Measurements from ENCODE around the gene SP6.
A peak's percentile ranks its signal among the peaks of the same experiment; 100 is the strongest.

Gene SP6

DNA sequence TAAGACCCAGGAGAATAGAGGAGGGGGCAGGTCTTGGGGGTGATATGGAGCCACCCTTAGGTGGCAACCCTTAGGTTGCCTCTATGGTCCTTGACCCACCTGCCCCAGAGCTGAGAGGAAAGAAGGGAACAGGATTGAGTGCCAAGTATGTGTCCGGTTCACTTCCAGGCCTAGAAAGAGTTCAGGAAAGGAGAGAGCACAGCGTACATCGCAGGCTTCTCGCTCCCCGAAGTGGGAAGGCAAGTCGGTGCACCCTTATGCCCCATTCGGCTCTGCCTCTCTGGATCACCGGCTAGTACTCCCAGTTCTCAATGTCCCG lies 631 bp downstream of the SP6 start:
- no peak for TF ChIP-seq ZFX (IDR thresholded peaks at IDR 0.05)
- TF ChIP-seq, protein P1, sequence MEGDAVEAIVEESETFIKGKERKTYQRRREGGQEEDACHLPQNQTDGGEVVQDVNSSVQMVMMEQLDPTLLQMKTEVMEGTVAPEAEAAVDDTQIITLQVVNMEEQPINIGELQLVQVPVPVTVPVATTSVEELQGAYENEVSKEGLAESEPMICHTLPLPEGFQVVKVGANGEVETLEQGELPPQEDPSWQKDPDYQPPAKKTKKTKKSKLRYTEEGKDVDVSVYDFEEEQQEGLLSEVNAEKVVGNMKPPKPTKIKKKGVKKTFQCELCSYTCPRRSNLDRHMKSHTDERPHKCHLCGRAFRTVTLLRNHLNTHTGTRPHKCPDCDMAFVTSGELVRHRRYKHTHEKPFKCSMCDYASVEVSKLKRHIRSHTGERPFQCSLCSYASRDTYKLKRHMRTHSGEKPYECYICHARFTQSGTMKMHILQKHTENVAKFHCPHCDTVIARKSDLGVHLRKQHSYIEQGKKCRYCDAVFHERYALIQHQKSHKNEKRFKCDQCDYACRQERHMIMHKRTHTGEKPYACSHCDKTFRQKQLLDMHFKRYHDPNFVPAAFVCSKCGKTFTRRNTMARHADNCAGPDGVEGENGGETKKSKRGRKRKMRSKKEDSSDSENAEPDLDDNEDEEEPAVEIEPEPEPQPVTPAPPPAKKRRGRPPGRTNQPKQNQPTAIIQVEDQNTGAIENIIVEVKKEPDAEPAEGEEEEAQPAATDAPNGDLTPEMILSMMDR (conservative IDR thresholded peaks at IDR 0.05): no peak
- peak overlapping the region; percentile 82 for H3K27ac ChIP-seq

DNA sequence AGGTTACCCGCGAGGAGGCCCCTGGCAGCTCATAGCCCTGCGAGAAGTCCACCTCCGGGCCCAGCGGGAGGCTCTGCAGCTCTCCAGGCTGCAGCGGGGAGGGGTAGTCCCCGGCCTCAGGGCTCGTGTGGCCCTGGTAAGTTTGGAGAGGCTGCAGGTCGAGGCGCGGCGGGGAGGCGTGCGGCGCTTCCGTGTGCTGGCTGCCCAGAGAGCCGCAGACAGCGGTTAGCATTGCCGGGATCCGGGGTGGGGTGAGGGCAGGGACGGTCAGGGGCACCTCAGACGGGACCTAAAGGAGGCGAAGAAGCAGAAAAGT lies 2.8 kb downstream of the SP6 start:
- no peak overlapping the region for H3K27ac ChIP-seq
- TF ChIP-seq ZFX (IDR thresholded peaks at IDR 0.05): no peak
- TF ChIP-seq, protein P1 (conservative IDR thresholded peaks at IDR 0.05): no peak; the same call in 1 of the 2 replicates

DNA sequence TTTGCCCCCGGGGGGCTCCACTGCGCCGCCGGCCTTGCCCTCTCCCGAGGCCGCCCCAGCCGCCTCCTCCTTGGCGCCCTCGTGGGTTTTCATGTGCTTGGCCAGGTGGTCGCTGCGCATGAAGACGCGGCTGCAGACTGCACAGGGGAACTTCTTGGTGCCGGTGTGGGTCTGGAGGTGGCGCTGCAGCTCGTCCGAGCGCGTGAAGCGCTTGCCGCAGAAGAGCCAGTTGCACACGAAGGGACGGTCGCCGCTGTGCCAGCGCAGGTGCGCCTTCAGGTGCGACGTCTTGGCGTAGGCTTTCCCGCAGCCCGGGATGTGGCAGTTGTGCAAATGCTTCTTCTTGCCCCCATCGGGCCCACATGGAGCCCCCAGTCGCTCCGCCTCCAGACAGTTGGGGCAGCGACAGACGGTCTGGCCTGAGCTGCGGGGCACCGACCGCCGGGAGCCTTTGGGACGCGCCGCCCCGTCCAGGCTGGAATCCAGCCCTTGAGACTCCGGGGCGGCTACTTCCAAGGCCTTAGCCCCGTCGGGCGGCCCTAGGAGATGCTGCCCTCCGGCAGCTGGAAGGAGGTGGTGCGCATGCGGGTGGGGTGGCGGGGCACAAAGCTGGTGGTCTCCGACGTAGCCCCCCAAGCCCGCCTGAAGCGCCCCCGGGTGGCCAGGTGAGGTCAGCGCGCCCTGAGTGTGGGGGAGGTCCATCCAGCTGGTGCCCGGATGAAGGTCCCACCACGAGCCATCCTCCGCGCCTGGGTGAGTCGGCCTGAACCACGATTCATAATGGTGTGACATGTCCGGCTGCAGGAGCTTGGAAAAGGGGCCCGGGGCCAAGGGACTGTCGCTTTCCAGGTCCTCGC lies 3.4 kb downstream of the SP6 start:
- no peak for TF ChIP-seq ZFX (IDR thresholded peaks at IDR 0.05)
- TF ChIP-seq, protein P1 (conservative IDR thresholded peaks at IDR 0.05): peak; percentile 73
- H3K27ac ChIP-seq: no peak overlapping the region

DNA sequence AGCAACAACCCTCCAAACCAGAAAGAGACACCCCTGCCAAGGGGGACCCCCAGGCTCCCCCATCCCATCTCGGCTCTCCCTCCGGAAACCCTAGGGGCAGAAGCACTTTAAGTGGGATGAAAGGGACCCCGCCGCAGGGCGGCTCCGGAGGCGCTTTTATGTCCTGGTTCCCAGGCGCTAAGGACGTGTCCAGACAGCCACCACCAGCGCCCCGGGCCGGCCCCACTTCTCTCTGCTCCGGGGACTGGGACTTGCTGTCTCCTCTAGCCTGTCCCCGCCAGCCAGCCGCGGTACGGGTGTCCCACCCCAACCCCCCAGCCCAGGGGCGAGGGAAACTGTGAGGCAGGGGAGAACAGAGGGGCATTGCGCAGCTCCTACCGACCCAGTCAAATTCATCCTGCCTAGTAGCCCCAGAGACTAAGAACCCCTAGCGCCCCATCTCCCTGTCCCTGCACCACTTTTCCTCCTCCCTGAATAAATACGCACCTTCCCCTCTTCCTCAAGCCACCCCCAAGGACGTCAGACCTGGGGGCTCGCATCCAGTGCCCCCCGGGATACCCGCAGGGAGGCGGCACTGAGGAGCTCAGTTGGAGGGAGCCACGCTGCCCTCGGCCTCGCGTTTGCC lies 4.1 kb downstream of the SP6 start:
- no peak overlapping the region for H3K27ac ChIP-seq
- TF ChIP-seq, protein P1 (conservative IDR thresholded peaks at IDR 0.05): no peak
- no peak for TF ChIP-seq ZFX (IDR thresholded peaks at IDR 0.05)

DNA sequence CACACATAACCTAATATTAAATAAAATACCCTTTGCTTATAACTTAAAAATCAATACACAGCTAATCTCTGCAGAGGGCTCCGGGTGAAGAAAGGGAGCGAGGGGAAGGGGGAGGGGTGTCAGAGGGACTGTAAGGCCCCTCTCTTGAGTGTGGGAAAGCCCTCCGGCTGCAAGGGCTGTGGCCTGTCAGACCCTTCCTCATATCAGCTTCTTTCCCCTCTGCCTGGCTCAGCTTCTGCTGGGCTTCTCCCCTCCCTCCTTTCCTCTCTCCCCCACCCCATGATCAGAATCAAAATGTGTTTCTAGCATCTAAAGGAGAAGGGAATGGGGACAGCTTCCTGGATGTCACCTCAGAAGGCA lies 5.3 kb downstream of the SP6 start:
- TF ChIP-seq, protein P1 (conservative IDR thresholded peaks at IDR 0.05): no peak
- TF ChIP-seq ZFX (IDR thresholded peaks at IDR 0.05): no peak
- no peak overlapping the region for H3K27ac ChIP-seq

DNA sequence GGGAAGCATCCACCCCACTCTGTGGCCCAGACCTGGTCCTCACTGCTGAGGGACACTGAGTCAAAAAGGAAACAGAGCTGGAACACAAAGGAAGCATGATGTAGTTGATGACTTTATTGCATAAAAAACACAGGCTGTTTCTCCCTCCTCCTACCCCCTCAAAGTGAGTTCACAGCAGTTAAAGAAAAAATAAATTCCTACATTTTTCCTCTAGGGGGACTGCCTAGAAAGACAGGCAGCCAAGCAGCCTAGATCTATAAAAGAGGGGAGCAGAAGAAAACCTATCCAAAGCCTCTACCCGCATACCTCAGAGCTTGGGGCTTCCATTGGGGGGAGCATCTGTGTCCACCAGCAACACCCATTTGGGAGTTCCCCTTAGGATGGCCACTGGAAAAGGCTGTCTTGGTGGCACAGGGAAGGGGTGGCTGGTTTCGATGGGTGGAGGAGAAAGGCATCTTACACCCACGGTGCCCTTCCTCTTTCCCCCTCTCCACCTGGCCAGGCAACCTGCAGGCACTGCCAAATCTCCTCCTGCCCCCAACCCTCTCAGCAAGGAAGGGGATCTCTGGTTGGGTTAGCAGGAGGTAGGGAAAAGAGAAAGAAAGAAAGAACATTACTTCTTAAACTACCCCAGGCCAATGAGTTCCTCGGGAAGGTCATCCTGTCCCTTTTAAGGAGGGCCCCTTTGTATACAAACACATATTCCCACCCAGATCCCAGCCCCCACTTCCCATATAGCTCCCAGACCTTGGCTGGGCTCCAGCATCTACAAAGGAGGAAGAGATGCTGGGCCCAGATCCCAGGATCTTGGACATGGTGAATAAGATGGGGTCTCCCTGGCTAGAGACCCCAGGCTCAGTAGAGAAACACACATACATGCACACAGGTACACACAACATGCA lies 5.9 kb downstream of the SP6 start:
- H3K27ac ChIP-seq: peak overlapping the region; percentile 57
- no peak for TF ChIP-seq ZFX (IDR thresholded peaks at IDR 0.05)
- TF ChIP-seq, protein P1 (conservative IDR thresholded peaks at IDR 0.05): peak; percentile 69

DNA sequence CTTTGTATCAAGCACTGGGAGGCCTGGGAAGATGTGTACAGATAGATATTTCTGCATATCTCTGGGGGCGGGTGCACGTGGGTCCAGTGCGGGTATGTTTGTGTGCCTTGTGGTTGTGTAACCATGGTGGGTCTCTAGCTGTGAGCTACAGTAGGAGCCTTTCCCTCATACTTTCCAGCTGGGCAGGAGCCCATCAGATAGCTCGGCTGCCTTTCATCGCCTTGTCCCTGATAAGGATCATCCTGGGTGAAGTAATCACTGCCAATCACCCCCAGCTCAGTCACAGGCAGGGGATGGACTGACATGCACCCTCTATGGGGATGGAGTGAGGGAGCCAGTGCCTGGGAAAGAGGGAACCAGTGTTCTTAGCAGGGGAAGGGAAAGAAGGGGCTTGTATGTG lies 6.7 kb downstream of the SP6 start:
- TF ChIP-seq ZFX (IDR thresholded peaks at IDR 0.05): no peak
- TF ChIP-seq, protein P1 (conservative IDR thresholded peaks at IDR 0.05): no peak

More for the DNA sequence above, 6.7 kb downstream of the SP6 start:
- peak overlapping the region; percentile 57 for H3K27ac ChIP-seq
